ENCODE data around the gene INTS14. TPM values are rescaled to one million over a fixed set of nuclear protein-coding genes. Genes with fewer than 3 reads are reported as not detected.

The INTS14 gene
- total RNA-seq, 1 experiment from 2014 or later, result 41.2 TPM

- DNase-seq (ENCODE audit: low read depth, low spot score), result no peak
- Histone ChIP-seq H3K4me1 (ENCODE audit: control insufficient read depth, insufficient read depth, low read length) (no peaks in the 10 kb centered on the region), H3K4me3 (ENCODE audit: low read depth in 2 of 2, low read length in 2 of 2) (no peak overlapping the region), H3K27ac (ENCODE audit: low read length) (no peak overlapping the region), H3K9me3 (ENCODE audit: control insufficient read depth, insufficient read depth, low read depth, low read length) (no peaks in the 10 kb centered on the region), H3K27me3 (ENCODE audit: control insufficient read depth, insufficient read depth, low read length) (no peaks in the 10 kb centered on the region), H3K36me3 (ENCODE audit: control insufficient read depth, insufficient read depth, low read length) (peaks cover 15% of the 10 kb centered on the region)
- ChIA-PET CTCF (no interaction called here), POLR2A (no interaction called here)
- no peak for TF ChIP-seq TCF7L2 (IDR thresholded peaks at IDR 0.05; ENCODE audit: low read depth, low read length)
- no peak for TF ChIP-seq CTCF (IDR thresholded peaks at IDR 0.05)
- TF ChIP-seq REST (IDR thresholded peaks at IDR 0.05; ENCODE audit: insufficient read depth in 1 of 2, low read depth in 2 of 2, low read length in 1 of 2), result no peak
- TF ChIP-seq SIN3A (IDR thresholded peaks at IDR 0.05; ENCODE audit: borderline replicate concordance, insufficient read depth, low read depth, low read length), result no peak
- TF ChIP-seq POLR2AphosphoS5 (IDR thresholded peaks at IDR 0.05; ENCODE audit: low read depth, low read length), result no peak
- no peak for ATAC-seq
- no TSS peak for BruUV-seq (replicated peaks)
- intact Hi-C loops (cut with micrococcal nuclease; ENCODE audit: unreplicated experiment) (no loop called here), in situ Hi-C loops (cut with HindIII; ENCODE audit: low pct_unique_long_range_greater_than_20kb, low sequenced_read_pairs) (no loop called here)
These were observed 49.0 kb downstream of the INTS14 start for GRCh38 chr15:65561934-65562333.

GRCh38 chr15:65559941-65560340 is 51.0 kb downstream of the INTS14 start:
- H3K36me3 ChIP-seq (ENCODE audit: control insufficient read depth, insufficient read depth, low read length), result peaks cover 13% of the 10 kb centered on the region
- H3K4me1 ChIP-seq (ENCODE audit: control insufficient read depth, insufficient read depth, low read length), result no peaks in the 10 kb centered on the region; the same call in 1 of the 2 replicates
- no peaks in the 10 kb centered on the region for H3K27me3 ChIP-seq (ENCODE audit: control insufficient read depth, insufficient read depth, low read length)
- no peaks in the 10 kb centered on the region for H3K9me3 ChIP-seq (ENCODE audit: control insufficient read depth, insufficient read depth, low read depth, low read length)
- POLR2A ChIA-PET, result no interaction called here
- ATAC-seq, result no peak
- BruUV-seq (replicated peaks), result no TSS peak
- CTCF ChIA-PET, result no interaction called here
- no peak overlapping the region for H3K4me3 ChIP-seq (ENCODE audit: low read depth in 2 of 2, low read length in 2 of 2)
- intact Hi-C loops (cut with micrococcal nuclease; ENCODE audit: unreplicated experiment), result no loop called here
- no peak for TF ChIP-seq REST (IDR thresholded peaks at IDR 0.05; ENCODE audit: insufficient read depth in 1 of 2, low read depth in 2 of 2, low read length in 1 of 2)
- DNase-seq (ENCODE audit: low read depth, low spot score), result no peak
- in situ Hi-C loops (cut with HindIII; ENCODE audit: low pct_unique_long_range_greater_than_20kb, low sequenced_read_pairs), result no loop called here
- no peak overlapping the region for H3K27ac ChIP-seq (ENCODE audit: low read length)

All from Panc1 (cell line).